Measurements from ENCODE around the gene ATP6V1D. TPM values are rescaled to one million over a fixed set of nuclear protein-coding genes. Genes with fewer than 3 reads are reported as not detected.

The ATP6V1D gene
- total and polyA plus RNA-seq, 8 donors: 43.3 to 192 (median 83.8) TPM

GRCh38 chr14:67319142-67319541 lies 40.5 kb downstream of the ATP6V1D start:
- Histone ChIP-seq H3K9me3 (no peaks in the 10 kb centered on the region), H3K27me3 (no peaks in the 10 kb centered on the region), H3K27ac (no peak overlapping the region), H3K4me1 (peaks cover 0 to 5% (median 0%) of the 10 kb centered on the region in 4 donors), H3K4me3 (no peak overlapping the region), H3K36me3 (peaks cover 8 to 81% (median 74%) of the 10 kb centered on the region in 4 donors)
- no peak for TF ChIP-seq POLR2A (IDR thresholded peaks at IDR 0.05)
- no peak for TF ChIP-seq CTCF (IDR thresholded peaks at IDR 0.05)
- no peak for TF ChIP-seq POLR2AphosphoS5 (IDR thresholded peaks at IDR 0.05)
- TF ChIP-seq EP300 (IDR thresholded peaks at IDR 0.05): no peak
- intact Hi-C loops (cut with DNase I; ENCODE audit: low total_unique reads): no loop called here
- peak in 1 of 2 donors; percentile 6 for DNase-seq

- Histone ChIP-seq H3K4me1 (peaks cover 0 to 5% (median 0%) of the 10 kb centered on the region in 4 donors), H3K27me3 (no peaks in the 10 kb centered on the region), H3K27ac (no peak overlapping the region), H3K9me3 (no peaks in the 10 kb centered on the region), H3K36me3 (peaks cover 0 to 82% (median 72%) of the 10 kb centered on the region in 4 donors), H3K4me3 (no peak overlapping the region)
- intact Hi-C loops (cut with DNase I; ENCODE audit: low total_unique reads): no loop called here
- DNase-seq: no peak
- TF ChIP-seq POLR2A (IDR thresholded peaks at IDR 0.05): no peak
- no peak for TF ChIP-seq CTCF (IDR thresholded peaks at IDR 0.05)
- no peak for TF ChIP-seq POLR2AphosphoS5 (IDR thresholded peaks at IDR 0.05)
- no peak for TF ChIP-seq EP300 (IDR thresholded peaks at IDR 0.05)
- WGBS, 5 donors: 73 to 89% (median 77%) methylated on average over 1 of the region's 1 CpG
Observed at GRCh38 chr14:67317822-67318221, 41.8 kb downstream of the ATP6V1D start.

GRCh38 chr14:67313153-67313552 lies 46.5 kb downstream of the ATP6V1D start:
- intact Hi-C loops (cut with DNase I; ENCODE audit: low total_unique reads): no loop called here
- no peaks in the 10 kb centered on the region for H3K4me1 ChIP-seq
- H3K4me3 ChIP-seq: no peak overlapping the region
- TF ChIP-seq POLR2AphosphoS5 (IDR thresholded peaks at IDR 0.05) (no peak), EP300 (IDR thresholded peaks at IDR 0.05) (no peak), POLR2A (IDR thresholded peaks at IDR 0.05) (no peak), CTCF (IDR thresholded peaks at IDR 0.05) (no peak)
- peak in 1 of 2 donors; percentile 20 for DNase-seq
- peaks cover 0 to 60% (median 55%) of the 10 kb centered on the region in 4 donors for H3K36me3 ChIP-seq
- no peak overlapping the region for H3K27ac ChIP-seq
- 28 to 70% (median 38%) methylated on average over 1 of the region's 1 CpG for WGBS, 5 donors
- H3K9me3 ChIP-seq: no peaks in the 10 kb centered on the region
- no peaks in the 10 kb centered on the region for H3K27me3 ChIP-seq

- WGBS, 5 donors: 84 to 93% (median 87%) methylated on average over 2 of the region's 2 CpGs
- no peak for DNase-seq
- Histone ChIP-seq H3K4me3 (no peak overlapping the region), H3K27ac (no peak overlapping the region), H3K4me1 (no peaks in the 10 kb centered on the region), H3K9me3 (no peaks in the 10 kb centered on the region), H3K36me3 (peaks cover 0 to 55% (median 49%) of the 10 kb centered on the region in 4 donors), H3K27me3 (no peaks in the 10 kb centered on the region)
- no peak for TF ChIP-seq CTCF (IDR thresholded peaks at IDR 0.05)
- TF ChIP-seq POLR2AphosphoS5 (IDR thresholded peaks at IDR 0.05): no peak
- TF ChIP-seq POLR2A (IDR thresholded peaks at IDR 0.05): no peak
- TF ChIP-seq EP300 (IDR thresholded peaks at IDR 0.05): no peak
- intact Hi-C loops (cut with DNase I; ENCODE audit: low total_unique reads): no loop called here
Observed at GRCh38 chr14:67311868-67312267, 47.7 kb downstream of the ATP6V1D start.

Small RNA genes lying within 50 kb of the gene (small RNA-seq; reads per million reads assigned to genes)
- gene RF00019: 0 reads per million in 4 donors

Other genes starting within 250 kb of the ATP6V1D start
- gene GARIN2, start 170.4 kb downstream of the ATP6V1D start, total RNA-seq: not detected
- gene GARIN2, start 170.4 kb downstream of the ATP6V1D start, polyA plus RNA-seq: not detected
- 10 to 100 TPM in 4 of 5 donors, 1 to 10 TPM in 1; 8.2 to 44.2 (median 26.8) TPM for gene PALS1, start 118.4 kb downstream of the ATP6V1D start, total RNA-seq
- 1 to 10 TPM; 5.2 to 8.7 (median 8.0) TPM for gene PALS1, start 118.4 kb downstream of the ATP6V1D start, polyA plus RNA-seq
- 100 to 1,000 TPM in 1 of 5 donors, 10 to 100 TPM in 4; 15.6 to 149 (median 26.8) TPM for gene EIF2S1, start 524 bp upstream of the ATP6V1D start, total RNA-seq
- 10 to 100 TPM; 32.8 to 73.3 (median 67.0) TPM for gene EIF2S1, start 524 bp upstream of the ATP6V1D start, polyA plus RNA-seq
- gene PLEK2, start 52.4 kb upstream of the ATP6V1D start, total RNA-seq: 100 to 1,000 TPM in 1 of 5 donors, 10 to 100 TPM in 2, 1 to 10 TPM in 1, not detected in 1; 6.5 to 203 (median 26.5) TPM
- gene PLEK2, start 52.4 kb upstream of the ATP6V1D start, polyA plus RNA-seq: 10 to 100 TPM; 13.5 to 39.0 (median 20.0) TPM
- 10 to 100 TPM in 1 of 5 donors, 1 to 10 TPM in 2, under 1 TPM in 1, not detected in 1; 0.14 to 15.6 (median 2.2) TPM for gene TMEM229B, start 128.9 kb upstream of the ATP6V1D start, total RNA-seq
- gene TMEM229B, start 128.9 kb upstream of the ATP6V1D start, polyA plus RNA-seq: 1 to 10 TPM in 1 of 3 donors, under 1 TPM in 2; 0.55 to 1.4 (median 0.76) TPM
- 100 to 1,000 TPM in 2 of 5 donors, 10 to 100 TPM in 3; 24.0 to 136 (median 46.1) TPM for gene PLEKHH1, start 173.5 kb upstream of the ATP6V1D start, total RNA-seq
- gene PLEKHH1, start 173.5 kb upstream of the ATP6V1D start, polyA plus RNA-seq: 10 to 100 TPM in 1 of 3 donors, 1 to 10 TPM in 2; 3.8 to 10.3 (median 8.8) TPM
- gene PIGH, start 240.5 kb upstream of the ATP6V1D start, total RNA-seq: 100 to 1,000 TPM in 1 of 5 donors, 10 to 100 TPM in 3, 1 to 10 TPM in 1; 5.2 to 222 (median 31.6) TPM
- gene PIGH, start 240.5 kb upstream of the ATP6V1D start, polyA plus RNA-seq: 10 to 100 TPM; 10.3 to 23.6 (median 18.5) TPM